ENCODE data around the gene MAGI1.

DNA sequence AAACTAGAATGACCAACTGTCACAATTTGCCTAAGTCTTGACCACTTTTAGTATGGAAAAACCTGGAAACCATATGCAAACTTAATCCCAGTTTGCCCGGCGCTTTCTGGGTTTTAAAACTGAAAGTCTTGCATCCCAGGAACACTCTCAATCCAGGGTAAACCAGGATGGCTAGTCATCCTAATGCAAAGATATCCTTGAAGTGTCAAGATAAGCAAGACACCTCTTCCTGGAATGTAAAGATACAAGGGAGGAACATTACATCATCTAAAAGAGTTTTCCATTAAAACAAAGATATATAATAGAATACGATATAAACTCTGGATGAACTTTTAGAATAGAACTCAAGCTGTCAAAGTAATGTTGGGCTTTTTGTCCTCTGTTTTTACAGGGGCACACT is 188.5 kb downstream of the MAGI1 start:
- TF ChIP-seq, protein P1, sequence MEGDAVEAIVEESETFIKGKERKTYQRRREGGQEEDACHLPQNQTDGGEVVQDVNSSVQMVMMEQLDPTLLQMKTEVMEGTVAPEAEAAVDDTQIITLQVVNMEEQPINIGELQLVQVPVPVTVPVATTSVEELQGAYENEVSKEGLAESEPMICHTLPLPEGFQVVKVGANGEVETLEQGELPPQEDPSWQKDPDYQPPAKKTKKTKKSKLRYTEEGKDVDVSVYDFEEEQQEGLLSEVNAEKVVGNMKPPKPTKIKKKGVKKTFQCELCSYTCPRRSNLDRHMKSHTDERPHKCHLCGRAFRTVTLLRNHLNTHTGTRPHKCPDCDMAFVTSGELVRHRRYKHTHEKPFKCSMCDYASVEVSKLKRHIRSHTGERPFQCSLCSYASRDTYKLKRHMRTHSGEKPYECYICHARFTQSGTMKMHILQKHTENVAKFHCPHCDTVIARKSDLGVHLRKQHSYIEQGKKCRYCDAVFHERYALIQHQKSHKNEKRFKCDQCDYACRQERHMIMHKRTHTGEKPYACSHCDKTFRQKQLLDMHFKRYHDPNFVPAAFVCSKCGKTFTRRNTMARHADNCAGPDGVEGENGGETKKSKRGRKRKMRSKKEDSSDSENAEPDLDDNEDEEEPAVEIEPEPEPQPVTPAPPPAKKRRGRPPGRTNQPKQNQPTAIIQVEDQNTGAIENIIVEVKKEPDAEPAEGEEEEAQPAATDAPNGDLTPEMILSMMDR (conservative IDR thresholded peaks at IDR 0.05; ENCODE audit: low read length): no peak
- no peak for TF ChIP-seq EZH2phosphoT487 (IDR thresholded peaks at IDR 0.05; ENCODE audit: borderline replicate concordance)

All from Loucy (cell line).